ENCODE results near the gene LDLRAD4. TPM values are rescaled to one million over a fixed set of nuclear protein-coding genes. Genes with fewer than 3 reads are reported as not detected.
A peak's percentile ranks its signal among the peaks of the same experiment; 100 is the strongest.

LDLRAD4 gene
- total and polyA plus RNA-seq, 2 experiments from 2014 or later: 0.73 to 1.9 TPM

DNA sequence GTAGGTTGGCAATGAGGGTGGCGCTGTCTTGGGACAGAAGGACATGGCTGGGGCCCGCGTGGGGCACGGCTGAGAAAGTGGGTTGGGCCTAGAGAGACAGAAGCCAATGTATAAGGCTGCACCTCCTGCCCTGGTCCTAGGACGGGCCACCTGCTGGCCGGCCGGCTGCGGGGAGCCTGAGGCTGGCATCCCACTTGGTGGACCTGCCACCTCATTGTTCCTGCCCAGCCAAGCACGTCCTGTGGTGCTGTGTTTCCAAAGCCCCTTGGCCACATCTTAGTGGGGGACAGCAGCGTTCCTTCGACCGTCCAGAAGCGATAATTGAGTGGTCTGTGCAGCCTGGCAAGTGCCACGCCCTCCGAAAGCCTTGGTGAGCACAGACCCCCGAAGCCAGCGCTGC is 223.9 kb downstream of the LDLRAD4 start:
- ATAC-seq (no peak), DNase-seq (ENCODE audit: low spot score) (no peak)
- Histone ChIP-seq H4K20me1 (replicated peaks; ENCODE audit: insufficient read depth) (no peaks in the 10 kb centered on the region), H3K27ac (ENCODE audit: low read depth) (no peak overlapping the region), H3F3A (replicated peaks; ENCODE audit: low read depth) (no peaks in the 10 kb centered on the region), H3K4me1 (ENCODE audit: insufficient read depth) (no peaks in the 10 kb centered on the region; the same call in 1 of the 2 replicates), H3K4me3 (no peak overlapping the region), H2AFZ (no peak overlapping the region), H3K27me3 (ENCODE audit: insufficient read depth) (no peaks in the 10 kb centered on the region), H3K9me2 (ENCODE audit: insufficient read depth) (no peaks in the 10 kb centered on the region), H3K79me2 (replicated peaks; ENCODE audit: insufficient read depth) (no peaks in the 10 kb centered on the region), H3K4me2 (no peak overlapping the region), H3K36me3 (ENCODE audit: insufficient read depth) (no peaks in the 10 kb centered on the region)
- Mint-ChIP-seq H3K36me3 (ENCODE audit: low read depth) (no peaks in the 10 kb centered on the region), H3K4me1 (peaks cover 24% of the 10 kb centered on the region), H3K4me3 (no peak overlapping the region), H3K27me3 (ENCODE audit: insufficient read depth, low read depth, poor library complexity) (no peaks in the 10 kb centered on the region), H3K27ac (no peak overlapping the region), H3K9me3 (no peaks in the 10 kb centered on the region)
- TF ChIP-seq NANOG (IDR thresholded peaks at IDR 0.05; ENCODE audit: borderline replicate concordance): no peak
- no peak for TF ChIP-seq EZH2 (IDR thresholded peaks at IDR 0.05; ENCODE audit: low read depth, unreplicated experiment)

DNA sequence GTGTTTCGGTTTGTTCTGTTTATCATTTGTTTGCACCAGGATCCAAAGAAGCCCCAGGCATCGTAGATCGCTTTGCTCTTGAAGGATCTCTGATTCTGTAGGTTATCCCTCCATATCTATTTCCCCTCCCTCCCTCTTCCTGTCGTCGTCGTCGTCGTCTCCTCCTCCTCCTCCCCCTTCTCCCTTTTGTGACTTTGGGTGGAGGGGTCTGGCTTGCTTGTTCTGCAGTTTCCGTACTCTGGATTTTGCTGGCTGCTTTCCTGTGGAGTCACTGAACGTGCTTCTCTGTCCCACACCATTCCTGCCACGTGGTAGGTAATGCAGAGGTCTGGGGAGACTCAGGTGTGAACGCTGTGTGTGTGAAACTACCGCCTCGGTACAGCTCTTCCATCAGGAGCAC is 225.0 kb downstream of the LDLRAD4 start:
- Mint-ChIP-seq H3K27ac (no peak overlapping the region), H3K4me1 (peaks cover 29% of the 10 kb centered on the region), H3K9me3 (no peaks in the 10 kb centered on the region), H3K4me3 (no peak overlapping the region), H3K27me3 (ENCODE audit: insufficient read depth, low read depth, poor library complexity) (no peaks in the 10 kb centered on the region), H3K36me3 (ENCODE audit: low read depth) (no peaks in the 10 kb centered on the region)
- Histone ChIP-seq H3K27me3 (ENCODE audit: insufficient read depth) (no peaks in the 10 kb centered on the region), H3K4me2 (no peak overlapping the region), H3K79me2 (replicated peaks; ENCODE audit: insufficient read depth) (no peaks in the 10 kb centered on the region), H4K20me1 (replicated peaks; ENCODE audit: insufficient read depth) (no peaks in the 10 kb centered on the region), H3K4me3 (no peak overlapping the region), H3F3A (replicated peaks; ENCODE audit: low read depth) (no peaks in the 10 kb centered on the region; the same call in 1 of the 2 replicates), H3K27ac (ENCODE audit: low read depth) (no peak overlapping the region), H3K36me3 (ENCODE audit: insufficient read depth) (no peaks in the 10 kb centered on the region), H3K4me1 (ENCODE audit: insufficient read depth) (peaks cover 7% of the 10 kb centered on the region; the same call in 1 of the 2 replicates), H2AFZ (peak overlapping the region; percentile 74; the same call in 1 of the 2 replicates), H3K9me2 (ENCODE audit: insufficient read depth) (no peaks in the 10 kb centered on the region)
- DNase-seq (ENCODE audit: low spot score) (no peak), ATAC-seq (no peak)
- TF ChIP-seq EZH2 (IDR thresholded peaks at IDR 0.05; ENCODE audit: low read depth, unreplicated experiment) (no peak), EZH2phosphoT487 (IDR thresholded peaks at IDR 0.05; ENCODE audit: unreplicated experiment) (no peak), ZNF114 (CRISPR knock-in tag; IDR thresholded peaks at IDR 0.05) (no peak), JUNB (IDR thresholded peaks at IDR 0.05; ENCODE audit: unreplicated experiment) (no peak), NANOG (IDR thresholded peaks at IDR 0.05; ENCODE audit: borderline replicate concordance) (no peak), ZNF331 (CRISPR knock-in tag; IDR thresholded peaks at IDR 0.05; ENCODE audit: low read depth) (no peak), POLR2AphosphoS5 (IDR thresholded peaks at IDR 0.05; ENCODE audit: low read depth) (no peak)
- TF ChIP-seq, protein P1, sequence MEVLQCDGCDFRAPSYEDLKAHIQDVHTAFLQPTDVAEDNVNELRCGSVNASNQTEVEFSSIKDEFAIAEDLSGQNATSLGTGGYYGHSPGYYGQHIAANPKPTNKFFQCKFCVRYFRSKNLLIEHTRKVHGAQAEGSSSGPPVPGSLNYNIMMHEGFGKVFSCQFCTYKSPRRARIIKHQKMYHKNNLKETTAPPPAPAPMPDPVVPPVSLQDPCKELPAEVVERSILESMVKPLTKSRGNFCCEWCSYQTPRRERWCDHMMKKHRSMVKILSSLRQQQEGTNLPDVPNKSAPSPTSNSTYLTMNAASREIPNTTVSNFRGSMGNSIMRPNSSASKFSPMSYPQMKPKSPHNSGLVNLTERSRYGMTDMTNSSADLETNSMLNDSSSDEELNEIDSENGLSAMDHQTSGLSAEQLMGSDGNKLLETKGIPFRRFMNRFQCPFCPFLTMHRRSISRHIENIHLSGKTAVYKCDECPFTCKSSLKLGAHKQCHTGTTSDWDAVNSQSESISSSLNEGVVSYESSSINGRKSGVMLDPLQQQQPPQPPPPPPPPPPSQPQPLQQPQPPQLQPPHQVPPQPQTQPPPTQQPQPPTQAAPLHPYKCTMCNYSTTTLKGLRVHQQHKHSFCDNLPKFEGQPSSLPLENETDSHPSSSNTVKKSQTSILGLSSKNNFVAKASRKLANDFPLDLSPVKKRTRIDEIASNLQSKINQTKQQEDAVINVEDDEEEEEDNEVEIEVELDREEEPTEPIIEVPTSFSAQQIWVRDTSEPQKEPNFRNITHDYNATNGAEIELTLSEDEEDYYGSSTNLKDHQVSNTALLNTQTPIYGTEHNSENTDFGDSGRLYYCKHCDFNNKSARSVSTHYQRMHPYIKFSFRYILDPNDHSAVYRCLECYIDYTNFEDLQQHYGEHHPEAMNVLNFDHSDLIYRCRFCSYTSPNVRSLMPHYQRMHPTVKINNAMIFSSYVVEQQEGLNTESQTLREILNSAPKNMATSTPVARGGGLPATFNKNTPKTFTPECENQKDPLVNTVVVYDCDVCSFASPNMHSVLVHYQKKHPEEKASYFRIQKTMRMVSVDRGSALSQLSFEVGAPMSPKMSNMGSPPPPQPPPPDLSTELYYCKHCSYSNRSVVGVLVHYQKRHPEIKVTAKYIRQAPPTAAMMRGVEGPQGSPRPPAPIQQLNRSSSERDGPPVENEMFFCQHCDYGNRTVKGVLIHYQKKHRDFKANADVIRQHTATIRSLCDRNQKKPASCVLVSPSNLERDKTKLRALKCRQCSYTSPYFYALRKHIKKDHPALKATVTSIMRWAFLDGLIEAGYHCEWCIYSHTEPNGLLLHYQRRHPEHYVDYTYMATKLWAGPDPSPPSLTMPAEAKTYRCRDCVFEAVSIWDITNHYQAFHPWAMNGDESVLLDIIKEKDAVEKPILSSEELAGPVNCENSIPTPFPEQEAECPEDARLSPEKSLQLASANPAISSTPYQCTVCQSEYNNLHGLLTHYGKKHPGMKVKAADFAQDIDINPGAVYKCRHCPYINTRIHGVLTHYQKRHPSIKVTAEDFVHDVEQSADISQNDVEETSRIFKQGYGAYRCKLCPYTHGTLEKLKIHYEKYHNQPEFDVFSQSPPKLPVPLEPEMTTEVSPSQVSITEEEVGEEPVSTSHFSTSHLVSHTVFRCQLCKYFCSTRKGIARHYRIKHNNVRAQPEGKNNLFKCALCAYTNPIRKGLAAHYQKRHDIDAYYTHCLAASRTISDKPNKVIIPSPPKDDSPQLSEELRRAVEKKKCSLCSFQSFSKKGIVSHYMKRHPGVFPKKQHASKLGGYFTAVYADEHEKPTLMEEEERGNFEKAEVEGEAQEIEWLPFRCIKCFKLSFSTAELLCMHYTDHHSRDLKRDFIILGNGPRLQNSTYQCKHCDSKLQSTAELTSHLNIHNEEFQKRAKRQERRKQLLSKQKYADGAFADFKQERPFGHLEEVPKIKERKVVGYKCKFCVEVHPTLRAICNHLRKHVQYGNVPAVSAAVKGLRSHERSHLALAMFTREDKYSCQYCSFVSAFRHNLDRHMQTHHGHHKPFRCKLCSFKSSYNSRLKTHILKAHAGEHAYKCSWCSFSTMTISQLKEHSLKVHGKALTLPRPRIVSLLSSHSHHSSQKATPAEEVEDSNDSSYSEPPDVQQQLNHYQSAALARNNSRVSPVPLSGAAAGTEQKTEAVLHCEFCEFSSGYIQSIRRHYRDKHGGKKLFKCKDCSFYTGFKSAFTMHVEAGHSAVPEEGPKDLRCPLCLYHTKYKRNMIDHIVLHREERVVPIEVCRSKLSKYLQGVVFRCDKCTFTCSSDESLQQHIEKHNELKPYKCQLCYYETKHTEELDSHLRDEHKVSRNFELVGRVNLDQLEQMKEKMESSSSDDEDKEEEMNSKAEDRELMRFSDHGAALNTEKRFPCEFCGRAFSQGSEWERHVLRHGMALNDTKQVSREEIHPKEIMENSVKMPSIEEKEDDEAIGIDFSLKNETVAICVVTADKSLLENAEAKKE (CRISPR knock-in tag; IDR thresholded peaks at IDR 0.05): no peak
- TF ChIP-seq, protein P2, sequence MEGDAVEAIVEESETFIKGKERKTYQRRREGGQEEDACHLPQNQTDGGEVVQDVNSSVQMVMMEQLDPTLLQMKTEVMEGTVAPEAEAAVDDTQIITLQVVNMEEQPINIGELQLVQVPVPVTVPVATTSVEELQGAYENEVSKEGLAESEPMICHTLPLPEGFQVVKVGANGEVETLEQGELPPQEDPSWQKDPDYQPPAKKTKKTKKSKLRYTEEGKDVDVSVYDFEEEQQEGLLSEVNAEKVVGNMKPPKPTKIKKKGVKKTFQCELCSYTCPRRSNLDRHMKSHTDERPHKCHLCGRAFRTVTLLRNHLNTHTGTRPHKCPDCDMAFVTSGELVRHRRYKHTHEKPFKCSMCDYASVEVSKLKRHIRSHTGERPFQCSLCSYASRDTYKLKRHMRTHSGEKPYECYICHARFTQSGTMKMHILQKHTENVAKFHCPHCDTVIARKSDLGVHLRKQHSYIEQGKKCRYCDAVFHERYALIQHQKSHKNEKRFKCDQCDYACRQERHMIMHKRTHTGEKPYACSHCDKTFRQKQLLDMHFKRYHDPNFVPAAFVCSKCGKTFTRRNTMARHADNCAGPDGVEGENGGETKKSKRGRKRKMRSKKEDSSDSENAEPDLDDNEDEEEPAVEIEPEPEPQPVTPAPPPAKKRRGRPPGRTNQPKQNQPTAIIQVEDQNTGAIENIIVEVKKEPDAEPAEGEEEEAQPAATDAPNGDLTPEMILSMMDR (conservative IDR thresholded peaks at IDR 0.05; ENCODE audit: low read depth in 2 of 2): no peak
- TF ChIP-seq, protein P3, sequence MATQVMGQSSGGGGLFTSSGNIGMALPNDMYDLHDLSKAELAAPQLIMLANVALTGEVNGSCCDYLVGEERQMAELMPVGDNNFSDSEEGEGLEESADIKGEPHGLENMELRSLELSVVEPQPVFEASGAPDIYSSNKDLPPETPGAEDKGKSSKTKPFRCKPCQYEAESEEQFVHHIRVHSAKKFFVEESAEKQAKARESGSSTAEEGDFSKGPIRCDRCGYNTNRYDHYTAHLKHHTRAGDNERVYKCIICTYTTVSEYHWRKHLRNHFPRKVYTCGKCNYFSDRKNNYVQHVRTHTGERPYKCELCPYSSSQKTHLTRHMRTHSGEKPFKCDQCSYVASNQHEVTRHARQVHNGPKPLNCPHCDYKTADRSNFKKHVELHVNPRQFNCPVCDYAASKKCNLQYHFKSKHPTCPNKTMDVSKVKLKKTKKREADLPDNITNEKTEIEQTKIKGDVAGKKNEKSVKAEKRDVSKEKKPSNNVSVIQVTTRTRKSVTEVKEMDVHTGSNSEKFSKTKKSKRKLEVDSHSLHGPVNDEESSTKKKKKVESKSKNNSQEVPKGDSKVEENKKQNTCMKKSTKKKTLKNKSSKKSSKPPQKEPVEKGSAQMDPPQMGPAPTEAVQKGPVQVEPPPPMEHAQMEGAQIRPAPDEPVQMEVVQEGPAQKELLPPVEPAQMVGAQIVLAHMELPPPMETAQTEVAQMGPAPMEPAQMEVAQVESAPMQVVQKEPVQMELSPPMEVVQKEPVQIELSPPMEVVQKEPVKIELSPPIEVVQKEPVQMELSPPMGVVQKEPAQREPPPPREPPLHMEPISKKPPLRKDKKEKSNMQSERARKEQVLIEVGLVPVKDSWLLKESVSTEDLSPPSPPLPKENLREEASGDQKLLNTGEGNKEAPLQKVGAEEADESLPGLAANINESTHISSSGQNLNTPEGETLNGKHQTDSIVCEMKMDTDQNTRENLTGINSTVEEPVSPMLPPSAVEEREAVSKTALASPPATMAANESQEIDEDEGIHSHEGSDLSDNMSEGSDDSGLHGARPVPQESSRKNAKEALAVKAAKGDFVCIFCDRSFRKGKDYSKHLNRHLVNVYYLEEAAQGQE (IDR thresholded peaks at IDR 0.05; ENCODE audit: unreplicated experiment): no peak

Measured in GM23338 (cell line).